ENCODE measurements around the gene UNC45B. TPM values are rescaled to one million over a fixed set of nuclear protein-coding genes. Genes with fewer than 3 reads are reported as not detected.
"Not testable (repeated sequence)": the region's sequence is repeated elsewhere in the genome, so short reads cannot be mapped to it uniquely, and the experiment has no call there.

UNC45B gene
- total RNA-seq, 3 donors from 2014 or later, result 0.05 TPM; not detected in 2

DNA sequence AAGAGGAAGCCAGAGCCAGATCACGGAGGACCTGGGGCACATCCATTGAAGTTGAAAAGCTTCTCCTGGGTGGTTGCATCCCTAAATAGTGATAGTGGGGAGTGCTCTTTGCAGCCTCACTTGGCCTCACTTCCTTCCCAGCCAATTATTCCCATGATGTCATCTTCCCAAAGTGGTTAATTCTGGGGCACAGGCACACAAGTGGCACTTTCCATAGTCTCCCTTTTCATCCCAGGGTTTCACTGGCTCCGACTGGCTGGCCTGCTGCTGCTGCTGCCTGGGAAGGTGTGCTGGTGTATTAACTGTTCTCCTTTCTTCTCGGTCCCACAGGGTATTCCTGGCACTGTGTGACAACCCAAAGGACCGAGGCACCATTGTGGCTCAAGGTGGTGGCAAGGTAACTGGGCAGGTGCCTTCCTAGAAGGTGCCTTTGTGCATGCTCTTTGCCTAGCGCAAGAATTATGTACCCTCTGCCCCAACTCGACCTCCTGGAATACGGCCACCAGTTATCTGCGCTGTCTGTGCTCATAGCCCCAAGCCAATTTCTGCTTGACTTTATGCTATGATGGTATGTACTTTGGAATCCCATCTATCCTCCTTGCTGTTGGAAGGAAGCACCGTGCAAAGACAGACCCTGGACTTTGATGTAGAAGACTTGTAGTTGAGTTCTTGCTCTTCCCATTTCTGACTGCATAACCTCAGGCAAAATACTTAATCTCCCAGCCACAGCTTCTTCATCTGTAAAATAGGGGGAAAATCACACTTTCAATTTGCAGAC is 28.2 kb downstream of the UNC45B start:
- DNase-seq (no peak), ATAC-seq (no peak)
- TF ChIP-seq, protein P1, sequence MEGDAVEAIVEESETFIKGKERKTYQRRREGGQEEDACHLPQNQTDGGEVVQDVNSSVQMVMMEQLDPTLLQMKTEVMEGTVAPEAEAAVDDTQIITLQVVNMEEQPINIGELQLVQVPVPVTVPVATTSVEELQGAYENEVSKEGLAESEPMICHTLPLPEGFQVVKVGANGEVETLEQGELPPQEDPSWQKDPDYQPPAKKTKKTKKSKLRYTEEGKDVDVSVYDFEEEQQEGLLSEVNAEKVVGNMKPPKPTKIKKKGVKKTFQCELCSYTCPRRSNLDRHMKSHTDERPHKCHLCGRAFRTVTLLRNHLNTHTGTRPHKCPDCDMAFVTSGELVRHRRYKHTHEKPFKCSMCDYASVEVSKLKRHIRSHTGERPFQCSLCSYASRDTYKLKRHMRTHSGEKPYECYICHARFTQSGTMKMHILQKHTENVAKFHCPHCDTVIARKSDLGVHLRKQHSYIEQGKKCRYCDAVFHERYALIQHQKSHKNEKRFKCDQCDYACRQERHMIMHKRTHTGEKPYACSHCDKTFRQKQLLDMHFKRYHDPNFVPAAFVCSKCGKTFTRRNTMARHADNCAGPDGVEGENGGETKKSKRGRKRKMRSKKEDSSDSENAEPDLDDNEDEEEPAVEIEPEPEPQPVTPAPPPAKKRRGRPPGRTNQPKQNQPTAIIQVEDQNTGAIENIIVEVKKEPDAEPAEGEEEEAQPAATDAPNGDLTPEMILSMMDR (IDR thresholded peaks at IDR 0.05), result no peak
- H3K4me3 ChIP-seq, result no peak overlapping the region
- no peaks in the 10 kb centered on the region for H3K4me1 ChIP-seq (ENCODE audit: low read depth)
- intact Hi-C loops (cut with DNase I, micrococcal nuclease), result loop anchor here in 1 of 2 donors (10.0 kb wide), 1 partner anchor 359 kb away; the partner anchor contains the start of gene SLFN12L
- H3K9me3 ChIP-seq, result no peaks in the 10 kb centered on the region
- H3K36me3 ChIP-seq (ENCODE audit: low read depth), result no peaks in the 10 kb centered on the region

DNA sequence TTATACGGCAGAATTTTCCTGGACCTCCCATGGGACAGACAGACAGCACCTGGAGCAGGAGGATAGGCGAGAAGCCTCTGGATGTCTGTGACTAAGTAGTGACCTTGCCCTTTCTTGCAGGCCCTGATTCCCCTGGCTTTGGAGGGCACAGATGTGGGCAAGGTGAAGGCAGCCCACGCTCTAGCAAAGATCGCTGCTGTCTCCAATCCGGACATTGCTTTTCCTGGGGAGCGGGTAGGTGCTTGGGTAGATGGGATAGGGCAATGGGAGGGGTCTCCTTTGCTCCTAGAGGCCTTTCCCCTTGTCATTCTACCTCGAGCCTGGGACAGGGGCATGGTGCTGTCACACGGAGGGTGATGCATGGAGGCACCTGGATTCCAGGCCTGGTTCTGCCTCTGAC is 29.3 kb downstream of the UNC45B start:
- intact Hi-C loops (cut with DNase I, micrococcal nuclease), result loop anchor here in 1 of 2 donors (10.0 kb wide), 1 partner anchor 358 kb away; the partner anchor contains the start of gene SLFN12L
- TF ChIP-seq, protein P1 (IDR thresholded peaks at IDR 0.05), result no peak
- Histone ChIP-seq H3K9me3 (no peaks in the 10 kb centered on the region), H3K36me3 (ENCODE audit: low read depth) (no peaks in the 10 kb centered on the region), H3K4me1 (ENCODE audit: low read depth) (no peaks in the 10 kb centered on the region), H3K4me3 (no peak overlapping the region)
- ATAC-seq (no peak), DNase-seq (no peak)

DNA sequence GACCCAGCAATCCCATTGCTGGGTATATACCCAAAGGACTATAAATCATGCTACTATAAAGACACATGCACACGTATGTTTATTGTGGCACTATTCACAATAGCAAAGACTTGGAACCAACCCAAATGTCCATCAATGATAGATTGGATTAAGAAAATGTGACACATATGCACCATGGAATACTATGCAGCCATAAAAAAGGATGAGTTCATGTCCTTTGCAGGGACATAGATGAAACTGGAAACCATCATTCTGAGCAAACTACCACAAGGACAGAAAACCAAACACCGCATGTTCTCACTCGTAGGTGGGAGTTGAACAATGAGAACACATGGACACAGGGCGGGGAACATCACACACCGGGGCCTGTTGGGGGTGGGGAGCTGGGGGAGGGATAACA is 31.8 kb downstream of the UNC45B start:
- not testable (repeated sequence) for H3K36me3 ChIP-seq (ENCODE audit: low read depth); ATAC-seq; H3K4me3 ChIP-seq; DNase-seq; H3K4me1 ChIP-seq (ENCODE audit: low read depth); H3K9me3 ChIP-seq
- intact Hi-C loops (cut with DNase I, micrococcal nuclease), result loop anchor here in 1 of 2 donors (10.0 kb wide), 1 partner anchor 355 kb away; the partner anchor contains the start of gene SLFN12L

DNA sequence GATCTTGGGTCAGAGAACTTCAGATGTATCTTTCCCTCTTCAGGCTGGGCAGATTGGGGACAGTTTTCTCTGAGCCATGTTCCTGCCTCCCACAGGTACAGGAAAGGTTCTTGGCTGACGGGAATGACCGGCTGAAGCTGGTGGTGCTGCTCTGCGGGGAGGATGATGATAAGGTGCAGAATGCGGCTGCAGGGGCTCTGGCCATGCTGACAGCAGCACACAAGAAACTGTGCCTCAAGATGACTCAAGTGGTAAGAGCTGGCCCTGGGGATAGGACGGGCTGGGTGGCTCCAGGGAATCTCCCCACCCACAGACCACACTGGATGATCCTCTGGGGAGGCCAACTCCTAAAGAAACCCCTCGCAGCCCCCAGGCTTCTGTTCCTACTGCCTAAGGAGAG is 35.7 kb downstream of the UNC45B start:
- no peak for DNase-seq
- Histone ChIP-seq H3K4me3 (no peak overlapping the region), H3K4me1 (ENCODE audit: low read depth) (no peaks in the 10 kb centered on the region), H3K36me3 (ENCODE audit: low read depth) (no peaks in the 10 kb centered on the region), H3K9me3 (no peaks in the 10 kb centered on the region)
- TF ChIP-seq, protein P1 (IDR thresholded peaks at IDR 0.05), result no peak
- no peak for ATAC-seq
- intact Hi-C loops (cut with DNase I, micrococcal nuclease), result no loop called here

DNA sequence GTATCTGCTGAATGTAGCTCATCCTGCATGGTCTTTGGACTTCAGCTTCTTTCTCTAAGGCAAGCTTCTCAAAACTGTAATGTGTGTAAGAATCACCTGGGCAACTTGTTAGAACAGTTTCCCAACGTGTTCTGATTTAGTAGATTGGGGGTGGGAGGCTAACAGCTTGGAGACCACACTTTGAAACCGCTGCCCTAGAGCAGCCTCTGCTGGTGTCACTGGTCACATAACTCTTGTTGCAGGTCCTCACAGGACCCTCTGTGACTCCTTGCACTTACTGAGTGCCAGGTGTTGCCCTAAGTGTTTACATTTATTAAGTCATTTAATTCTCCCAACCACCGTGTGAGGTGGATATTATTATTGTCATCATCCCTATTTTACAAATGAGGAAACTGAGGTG is 36.7 kb downstream of the UNC45B start:
- no peaks in the 10 kb centered on the region for H3K4me1 ChIP-seq (ENCODE audit: low read depth)
- no peaks in the 10 kb centered on the region for H3K36me3 ChIP-seq (ENCODE audit: low read depth)
- TF ChIP-seq, protein P1 (IDR thresholded peaks at IDR 0.05), result no peak
- DNase-seq, result no peak
- H3K4me3 ChIP-seq, result no peak overlapping the region
- intact Hi-C loops (cut with DNase I, micrococcal nuclease), result no loop called here
- no peaks in the 10 kb centered on the region for H3K9me3 ChIP-seq
- no peak for ATAC-seq

DNA sequence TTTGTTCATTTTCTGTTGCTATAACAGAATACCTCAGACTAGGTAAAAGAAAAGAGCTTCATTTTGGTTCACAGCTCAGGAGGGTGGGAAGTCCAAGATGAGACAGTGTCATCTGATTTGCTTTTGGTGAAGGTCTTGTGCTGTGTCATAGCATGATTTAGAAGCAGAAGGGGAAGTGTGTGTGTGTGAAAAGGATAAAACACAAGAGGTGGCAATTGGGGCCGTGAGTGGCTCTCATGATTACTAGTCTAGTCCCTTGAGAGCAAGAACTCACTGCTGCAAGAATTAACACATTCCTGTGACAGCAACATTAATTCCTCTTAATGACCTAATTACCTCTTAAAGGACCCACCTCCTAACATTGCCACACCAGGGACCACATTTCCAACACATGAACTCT is 38.2 kb downstream of the UNC45B start:
- no peak for DNase-seq
- intact Hi-C loops (cut with DNase I, micrococcal nuclease), result no loop called here
- no peaks in the 10 kb centered on the region for H3K4me1 ChIP-seq (ENCODE audit: low read depth)
- TF ChIP-seq, protein P1 (IDR thresholded peaks at IDR 0.05), result no peak
- no peak overlapping the region for H3K4me3 ChIP-seq
- no peak for ATAC-seq
- H3K9me3 ChIP-seq, result no peaks in the 10 kb centered on the region
- H3K36me3 ChIP-seq (ENCODE audit: low read depth), result no peaks in the 10 kb centered on the region
